Skeletal muscle tissue (tissue), 4 donors: ENCODE measurements around the gene SH3TC1. TPM values are rescaled to one million over a fixed set of nuclear protein-coding genes. Genes with fewer than 3 reads are reported as not detected.

Experiments used
- H3K27ac ChIP-seq: one replicate; pipeline ENCODE4 v1.7.0; 2013; ENCODE audit warnings: mild to moderate bottlenecking, low read depth, low read length, inconsistent platforms
- H3K27me3 ChIP-seq, 3 donors: one replicate each; pipeline ENCODE4 v1.7.0; 2013; ENCODE audit warnings: low read length in 3 of 3; ENCODE audit not compliant: control insufficient read depth in 3 of 3, insufficient read depth in 3 of 3
- H3K36me3 ChIP-seq, 3 donors: one replicate each; pipeline ENCODE4 v1.7.0; 2013; ENCODE audit warnings: low read length in 3 of 3; ENCODE audit not compliant: control insufficient read depth in 3 of 3, insufficient read depth in 3 of 3
- H3K4me1 ChIP-seq, 3 donors: one replicate each; pipeline ENCODE4 v1.7.0; 2013; ENCODE audit warnings: low read length in 3 of 3, mild to moderate bottlenecking in 3 of 3; ENCODE audit not compliant: control insufficient read depth in 3 of 3, insufficient read depth in 3 of 3
- H3K4me3 ChIP-seq, 3 donors: one replicate each; pipeline ENCODE4 v1.7.0; 2013; ENCODE audit warnings: low read length in 3 of 3
- H3K9ac ChIP-seq, 3 donors: one replicate each; pipeline ENCODE4 v1.7.0; 2013; ENCODE audit warnings: low read length in 3 of 3, mild to moderate bottlenecking in 3 of 3, moderate library complexity in 2 of 3, low read depth in 1 of 3
- H3K9me3 ChIP-seq, 3 donors: one replicate each; pipeline ENCODE4 v1.7.0; 2013; ENCODE audit warnings: low read length in 3 of 3; ENCODE audit not compliant: control insufficient read depth in 3 of 3
- total RNA-seq: library from RNA; depleted of rRNA; stranded (reverse); fragments of >200 nt; gene quantifications from one replicate; pipeline ENCODE4 v1.2.3, GENCODE V29; 2014
- donor health status: Osteomylitis.

SH3TC1 gene
- total RNA-seq, 1 donor from 2014 or later: 13.0 TPM

GRCh38 chr4:8290701-8290970 lies 91.5 kb downstream of the SH3TC1 start:
- H3K4me1 ChIP-seq: no peaks in the 10 kb centered on the region
- H3K36me3 ChIP-seq: peaks cover 0 to 3% (median 3%) of the 10 kb centered on the region in 3 donors

More at GRCh38 chr4:8290701-8290970, 91.5 kb downstream of the SH3TC1 start:
- no peak overlapping the region for H3K4me3 ChIP-seq
- H3K27ac ChIP-seq: no peak overlapping the region
- H3K9ac ChIP-seq: no peak overlapping the region
- no peaks in the 10 kb centered on the region for H3K27me3 ChIP-seq
- H3K9me3 ChIP-seq: no peaks in the 10 kb centered on the region

Other genes with a start within 250 kb of the SH3TC1 start
- gene ABLIM2, start 40.5 kb upstream of the SH3TC1 start, total RNA-seq: 7.3 TPM
- gene HTRA3, start 70.5 kb downstream of the SH3TC1 start, total RNA-seq: 20.9 TPM
- 21.9 TPM for gene ACOX3, start 241.4 kb downstream of the SH3TC1 start, total RNA-seq
- gene TRMT44, start 241.5 kb downstream of the SH3TC1 start, total RNA-seq: 11.0 TPM